Esophagus muscularis mucosa (tissue), 4 donors: ENCODE measurements around the gene BCL11B. TPM values are rescaled to one million over a fixed set of nuclear protein-coding genes. Genes with fewer than 3 reads are reported as not detected.

Experiments used
- DNase-seq: peaks from one replicate; pipeline ENCODE4 v3.0.0-alpha.2; 2017; ENCODE audit errors: extremely low spot score
- H3K27ac ChIP-seq, 4 donors: fragments of 200-600 bp; sonication (generic); replicated peaks in 1 of 4; 1 replicate in 3 of 4; 2 replicates in 1 of 4; pipeline ENCODE4 v1.5.1; 2016 to 2019; ENCODE audit warnings: mild to moderate bottlenecking in 1 of 4
- H3K27me3 ChIP-seq, 4 donors: fragments of 200-600 bp; sonication (generic); one replicate each; pipeline versions ENCODE4 v1.5.1 to v1.6.0; 2016 to 2019
- H3K36me3 ChIP-seq, 4 donors: fragments of 200-600 bp; sonication (generic); one replicate each; pipeline ENCODE4 v1.5.1; 2016 to 2019
- H3K4me1 ChIP-seq, 4 donors: fragments of 200-600 bp; sonication (generic); one replicate each; pipeline ENCODE4 v1.5.1; 2016 to 2019
- H3K4me3 ChIP-seq, 4 donors: fragments of 200-600 bp; sonication (generic); 1 replicate in 2 of 4; 2 replicates in 2 of 4; pipeline ENCODE4 v1.5.1; 2016 to 2019; ENCODE audit warnings: mild to moderate bottlenecking in 4 of 4, moderate library complexity in 1 of 4
- H3K9me3 ChIP-seq, 4 donors: fragments of 200-600 bp; sonication (generic); 1 replicate in 3 of 4; 2 replicates in 1 of 4; pipeline ENCODE4 v1.5.1; 2016 to 2019
- CTCF ChIP-seq, 3 experiments: fragments of 200-600 bp in 2 of 3; fragments of 450-650 bp in 1 of 3; sonication (generic) in 2 of 3; IDR thresholded peaks; one replicate each; pipeline ENCODE4 v1.5.1; 2017 to 2019; ENCODE audit warnings: antibody characterized with exemption in 3 of 3, mild to moderate bottlenecking in 2 of 3, moderate library complexity in 1 of 3
- EP300 ChIP-seq: sonication (generic); formaldehyde crosslinking; IDR thresholded peaks from one replicate; pipeline ENCODE4 v1.6.1; 2017; ENCODE audit warnings: antibody characterized with exemption
- POLR2A ChIP-seq: fragments of 450-650 bp; IDR thresholded peaks from one replicate; pipeline ENCODE4 v1.6.1; 2017; ENCODE audit warnings: antibody characterized with exemption, moderate library complexity, mild to moderate bottlenecking, low read depth
- POLR2AphosphoS5 ChIP-seq, 2 donors: sonication (generic); formaldehyde crosslinking; IDR thresholded peaks; one replicate each; pipeline ENCODE4 v1.6.1; 2017; ENCODE audit warnings: antibody characterized with exemption in 2 of 2
- WGBS: methylation state at CpG from one replicate; pipeline ENCODE4 v1.1.5; 2018; 5-methylcytosine and 5-hydroxymethylcytosine counted together
- intact Hi-C: fragments of 100-400 bp; cut with DNase I; formaldehyde crosslinking; loops from one replicate; pipeline ENCODE4 v1.15.1; 2023
- total RNA-seq, 4 donors: library from RNA; depleted of rRNA; stranded (reverse); fragments of >200 nt; gene quantifications; one replicate each; pipeline versions ENCODE4 v1.1.0 to v1.2.1, GENCODE V29; 2016

The BCL11B gene
- total RNA-seq, 4 donors from 2014 or later = 0.34 to 0.65 (median 0.46) TPM

- H3K9me3 ChIP-seq = no peaks in the 10 kb centered on the region
- TF ChIP-seq EP300 = no peak
- TF ChIP-seq CTCF (IDR thresholded peaks at IDR 0.05) = no peak
- TF ChIP-seq POLR2AphosphoS5 (IDR thresholded peaks at IDR 0.05) = no peak
- no peak for TF ChIP-seq POLR2A
- intact Hi-C loops = no loop called here
- no peaks in the 10 kb centered on the region for H3K36me3 ChIP-seq
- no peak overlapping the region for H3K27ac ChIP-seq
- 100% methylated on average over 3 of the region's 8 CpGs for WGBS
- DNase-seq = no peak
- H3K4me3 ChIP-seq = no peak overlapping the region
- H3K27me3 ChIP-seq = peaks cover 0 to 5% (median 0%) of the 10 kb centered on the region in 4 donors
- H3K4me1 ChIP-seq = no peaks in the 10 kb centered on the region
Measured at GRCh38 chr14:99203801-99204200, 68.2 kb downstream of the BCL11B start.

GRCh38 chr14:99203080-99203479, 68.9 kb downstream of the BCL11B start:
- Histone ChIP-seq H3K9me3 (no peaks in the 10 kb centered on the region), H3K4me3 (no peak overlapping the region), H3K27ac (no peak overlapping the region), H3K4me1 (no peaks in the 10 kb centered on the region), H3K27me3 (peaks cover 0 to 5% (median 0%) of the 10 kb centered on the region in 4 donors), H3K36me3 (no peaks in the 10 kb centered on the region)
- no peak for DNase-seq
- intact Hi-C loops = no loop called here
- TF ChIP-seq CTCF (IDR thresholded peaks at IDR 0.05) (no peak), EP300 (no peak), POLR2A (no peak), POLR2AphosphoS5 (IDR thresholded peaks at IDR 0.05) (no peak)
- WGBS = 88% methylated on average over 4 of the region's 6 CpGs

- no peak for DNase-seq
- H3K27ac ChIP-seq = no peak overlapping the region
- WGBS = 84% methylated on average over 8 of the region's 8 CpGs
- H3K4me1 ChIP-seq = no peaks in the 10 kb centered on the region
- TF ChIP-seq EP300 = no peak
- no peaks in the 10 kb centered on the region for H3K36me3 ChIP-seq
- H3K27me3 ChIP-seq = peaks cover 0 to 5% (median 0%) of the 10 kb centered on the region in 4 donors
- intact Hi-C loops = no loop called here
- H3K4me3 ChIP-seq = no peak overlapping the region
- H3K9me3 ChIP-seq = no peaks in the 10 kb centered on the region
Measured at GRCh38 chr14:99202516-99202915, 69.5 kb downstream of the BCL11B start.

DNA sequence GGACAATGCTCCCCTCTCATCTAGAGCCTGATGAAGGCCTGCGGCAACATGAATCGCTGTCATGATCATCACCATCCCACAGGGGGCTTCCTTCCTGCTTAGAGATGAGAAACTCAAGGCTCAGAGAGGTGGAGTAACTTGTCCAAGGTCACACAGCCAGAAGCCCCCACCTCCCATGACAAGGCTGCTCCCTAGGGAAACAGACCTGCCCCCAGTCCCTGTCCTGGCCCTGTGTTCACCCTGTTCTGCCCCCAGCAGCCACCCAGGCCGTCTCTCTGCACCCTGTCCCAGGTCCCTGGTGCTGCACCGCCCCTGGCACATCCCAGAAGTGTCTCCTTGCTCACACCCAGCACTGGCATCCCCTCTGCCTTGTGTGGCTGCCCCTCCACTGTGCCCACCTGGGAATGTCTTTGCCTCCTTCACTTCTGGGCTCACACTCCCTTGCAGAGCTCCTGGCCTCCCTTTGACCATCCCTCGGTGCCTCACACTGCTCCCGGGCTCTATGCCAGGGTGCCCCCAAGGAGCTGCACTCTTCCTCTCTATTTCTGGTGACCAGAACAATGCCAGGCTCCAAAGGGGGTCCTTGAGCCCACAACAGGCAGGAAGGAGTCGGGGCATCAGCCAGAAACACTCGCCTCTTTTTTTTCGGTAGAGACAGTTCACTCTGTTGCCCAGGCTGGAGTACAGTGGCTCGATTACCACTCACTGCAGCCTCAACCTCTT, 70.5 kb downstream of the BCL11B start:
- intact Hi-C loops = no loop called here
- no peak for TF ChIP-seq EP300
- TF ChIP-seq POLR2AphosphoS5 (IDR thresholded peaks at IDR 0.05) = no peak
- no peak for TF ChIP-seq POLR2A
- TF ChIP-seq CTCF (IDR thresholded peaks at IDR 0.05) = no peak
- Histone ChIP-seq H3K27ac (no peak overlapping the region), H3K36me3 (no peaks in the 10 kb centered on the region), H3K27me3 (peaks cover 0 to 5% (median 0%) of the 10 kb centered on the region in 4 donors), H3K4me3 (no peak overlapping the region), H3K9me3 (no peaks in the 10 kb centered on the region), H3K4me1 (no peaks in the 10 kb centered on the region)
- DNase-seq = no peak
- WGBS = 91% methylated on average over 10 of the region's 10 CpGs

- TF ChIP-seq POLR2A = no peak
- no peak for TF ChIP-seq CTCF (IDR thresholded peaks at IDR 0.05)
- no peaks in the 10 kb centered on the region for H3K9me3 ChIP-seq
- peaks cover 0 to 5% (median 0%) of the 10 kb centered on the region in 4 donors for H3K27me3 ChIP-seq
- H3K4me3 ChIP-seq = no peak overlapping the region
- H3K27ac ChIP-seq = no peak overlapping the region
- no peaks in the 10 kb centered on the region for H3K36me3 ChIP-seq
- peaks cover 0 to 8% (median 7%) of the 10 kb centered on the region in 4 donors for H3K4me1 ChIP-seq
- WGBS = 91% methylated on average over 5 of the region's 7 CpGs
- intact Hi-C loops = no loop called here
- DNase-seq = no peak
Measured at GRCh38 chr14:99200654-99201005, 71.4 kb downstream of the BCL11B start.
